Endothelial cell of umbilical vein (primary cell): ENCODE results near the gene SEL1L2. TPM values are rescaled to one million over a fixed set of nuclear protein-coding genes. Genes with fewer than 3 reads are reported as not detected.

Experiments
- BruUV-seq: library from RNA; stranded (reverse); fragments of 400-500 nt; replicated peaks from 2 replicates; lab custom pipeline; 2021; lab: Mats Ljungman, UMichigan
- CTCF ChIA-PET: fragments of 300-600, 350-600 bp; sonication (Branson Sonifier 250); formaldehyde crosslinking; loops from one replicate; lab custom pipeline; 2021; ENCODE audit warnings: antibody characterized with exemption, inconsistent platforms; lab: Charles Lee
- POLR2A ChIA-PET: fragments of 300-600, 350-600 bp; sonication (Branson Sonifier 250); formaldehyde crosslinking; loops from one replicate; lab custom pipeline; 2021; ENCODE audit warnings: antibody characterized with exemption, inconsistent platforms; lab: Charles Lee
- DNase-seq: peaks from one replicate; pipeline ENCODE4 v3.0.0-alpha.2; 2011; ENCODE audit warnings: low read depth, low spot score
- FAIRE-seq: peaks from 2 replicates; lab custom pipeline; 2011; peaks lifted over from hg19 to GRCh38; lab: Jason Lieb, UNC
- H2AFZ ChIP-seq: 2 replicates; pipeline ENCODE4 v1.6.0; 2012; ENCODE audit warnings: low read depth, low read length, control low read depth, inconsistent platforms
- H3K27ac ChIP-seq: 2 replicates; pipeline ENCODE4 v1.5.1; 2011; ENCODE audit warnings: low read depth, mild to moderate bottlenecking, control low read depth, low read length, moderate library complexity; ENCODE audit not compliant: insufficient read depth
- H3K27me3 ChIP-seq, 2 experiments: 2 replicates each; pipeline versions ENCODE4 v1.6.0 to v1.6.1; 2011; ENCODE audit warnings: low read length in 2 of 2, mixed read lengths in 1 of 2; ENCODE audit not compliant: control insufficient read depth in 2 of 2, insufficient read depth in 2 of 2
- H3K36me3 ChIP-seq, 2 experiments: 2 replicates in 1 of 2; 3 replicates in 1 of 2; pipeline ENCODE4 v1.5.1; 2011; ENCODE audit warnings: low read length in 2 of 2, mild to moderate bottlenecking in 1 of 2, moderate library complexity in 1 of 2; ENCODE audit not compliant: control insufficient read depth in 2 of 2, insufficient read depth in 2 of 2; ENCODE audit errors: extremely low read depth in 1 of 2
- H3K4me1 ChIP-seq: 3 replicates; pipeline ENCODE4 v1.5.1; 2011; ENCODE audit warnings: mild to moderate bottlenecking, low read length; ENCODE audit not compliant: control insufficient read depth, insufficient read depth; ENCODE audit errors: extremely low read depth
- H3K4me2 ChIP-seq: 2 replicates; pipeline ENCODE4 v1.6.1; 2011; ENCODE audit warnings: low read length, control low read depth, mixed read lengths; ENCODE audit not compliant: insufficient read depth
- H3K4me3 ChIP-seq, 3 experiments: fragments of 200-600 bp in 1 of 3; sonication (generic), shearing (Covaris generic) in 1 of 3; replicated peaks in 1 of 3; 2 replicates each; pipeline ENCODE4 v1.5.1; 2011 to 2016; ENCODE audit warnings: control low read depth in 3 of 3, low read length in 3 of 3, mild to moderate bottlenecking in 2 of 3, inconsistent platforms in 1 of 3, low read depth in 1 of 3, moderate library complexity in 1 of 3; ENCODE audit not compliant: insufficient read depth in 1 of 3
- H3K79me2 ChIP-seq: 2 replicates; pipeline ENCODE4 v1.6.0; 2012; ENCODE audit warnings: low read length, inconsistent platforms; ENCODE audit not compliant: control insufficient read depth, insufficient read depth
- H3K9ac ChIP-seq: replicated peaks from 2 replicates; pipeline ENCODE3; 2011; ENCODE audit warnings: low read length, control low read depth; ENCODE audit not compliant: insufficient read depth; ENCODE audit errors: extremely low read depth
- H3K9me1 ChIP-seq: replicated peaks from 3 replicates; pipeline ENCODE4 v1.6.0; 2011; ENCODE audit warnings: mild to moderate bottlenecking, low read length; ENCODE audit not compliant: control insufficient read depth, insufficient read depth; ENCODE audit errors: extremely low read depth
- H3K9me3 ChIP-seq: replicated peaks from 2 replicates; pipeline ENCODE4 v1.5.1; 2012; ENCODE audit warnings: low read length, inconsistent platforms; ENCODE audit not compliant: control insufficient read depth, insufficient read depth
- H4K20me1 ChIP-seq: replicated peaks from 2 replicates; pipeline ENCODE3; 2011; ENCODE audit warnings: mild to moderate bottlenecking, low read length; ENCODE audit not compliant: control insufficient read depth, insufficient read depth; ENCODE audit errors: extremely low read depth
- CTCF ChIP-seq, 2 donors: IDR thresholded peaks; 1 replicate in 1 of 2; 2 replicates in 1 of 2; pipeline ENCODE4 v1.5.1; 2011; ENCODE audit warnings: low read length in 2 of 2, mild to moderate bottlenecking in 2 of 2, moderate library complexity in 2 of 2, control low read depth in 1 of 2, inconsistent platforms in 1 of 2, low read depth in 1 of 2; ENCODE audit not compliant: insufficient read depth in 1 of 2; ENCODE audit errors: extremely low read depth in 1 of 2
- EZH2 ChIP-seq: IDR thresholded peaks from 2 replicates; pipeline ENCODE4 v1.6.1; 2012; ENCODE audit warnings: borderline replicate concordance, low read depth, mild to moderate bottlenecking, moderate library complexity, low read length, inconsistent platforms; ENCODE audit not compliant: severe bottlenecking
- GATA2 ChIP-seq: IDR thresholded peaks from 2 replicates; pipeline ENCODE4 v1.7.0; 2011; ENCODE audit warnings: low read depth, mild to moderate bottlenecking, moderate library complexity, mixed read lengths, low read length; ENCODE audit not compliant: insufficient read length, insufficient read depth
- MAX ChIP-seq: IDR thresholded peaks from 2 replicates; pipeline ENCODE4 v1.6.1; 2011; ENCODE audit not compliant: insufficient read depth, insufficient read length
- MYC ChIP-seq: IDR thresholded peaks from one replicate; pipeline ENCODE4 v1.6.1; 2011; ENCODE audit warnings: mild to moderate bottlenecking, low read depth, low read length
- POLR2A ChIP-seq: IDR thresholded peaks from 2 replicates; pipeline ENCODE4 v1.6.1; 2012; ENCODE audit warnings: low read depth, mild to moderate bottlenecking, control low read depth, low read length
- POLR2AphosphoS5 ChIP-seq: IDR thresholded peaks from 2 replicates; pipeline ENCODE4 v1.6.1; 2012; ENCODE audit warnings: low read depth, mild to moderate bottlenecking, control low read depth, low read length, moderate library complexity; ENCODE audit not compliant: insufficient read depth
- dilution Hi-C: fragments of 300-500 bp; cut with MboI; formaldehyde crosslinking; loops from one replicate; pipeline ENCODE4 v1.15.0; 2019; ENCODE audit warnings: low sequenced_read_pairs; ENCODE audit not compliant: extremely low pct_ligation_motif_present
- intact Hi-C: fragments of 100-400 bp; cut with micrococcal nuclease; formaldehyde crosslinking; loops from one replicate; pipeline ENCODE4 v1.10.0; 2022
- polyA plus RNA-seq, 4 experiments: library from polyadenylated mRNA; depleted of rRNA in 3 of 4; stranded (reverse) in 3 of 4; unstranded in 1 of 4; fragments of >200 nt; gene quantifications; 2 replicates each; pipeline versions ENCODE4 v1.2.1 to v1.2.3, GENCODE V29; 2011 to 2012; ENCODE audit warnings: missing spikeins in 1 of 4
- total RNA-seq: library from RNA; stranded (reverse); gene quantifications from 2 replicates; pipeline ENCODE4 v1.2.3, GENCODE V29; 2021

SEL1L2 gene
- total and polyA plus RNA-seq, 2 donors (not counting 3 experiments of a cell fraction or from before 2014, with no cell fraction given), result not detected

GRCh38 chr20:13910492-13910891 is 79.9 kb downstream of the SEL1L2 start:
- FAIRE-seq, result no peak
- CTCF ChIA-PET, result no interaction called here
- H3K27ac ChIP-seq, result no peak overlapping the region
- H3K27me3 ChIP-seq, result no peaks in the 10 kb centered on the region
- no peaks in the 10 kb centered on the region for H3K9me3 ChIP-seq
- POLR2A ChIA-PET, result no interaction called here
- intact Hi-C loops (no loop called here), dilution Hi-C loops (no loop called here)
- H4K20me1 ChIP-seq, result no peaks in the 10 kb centered on the region
- no peak overlapping the region for H3K9ac ChIP-seq
- H3K4me2 ChIP-seq, result no peak overlapping the region
- no TSS peak for BruUV-seq
- TF ChIP-seq MAX (no peak), GATA2 (no peak), EZH2 (no peak), MYC (no peak), CTCF (IDR thresholded peaks at IDR 0.05; ENCODE audit: extremely low read depth in 1 of 2, insufficient read depth in 1 of 2, low read depth in 1 of 2, low read length in 2 of 2) (no peak), POLR2AphosphoS5 (no peak), POLR2A (no peak)
- no peaks in the 10 kb centered on the region for H3K79me2 ChIP-seq
- H2AFZ ChIP-seq, result no peak overlapping the region
- no peaks in the 10 kb centered on the region for H3K4me1 ChIP-seq
- H3K9me1 ChIP-seq, result no peaks in the 10 kb centered on the region
- DNase-seq, result no peak
- H3K4me3 ChIP-seq, result no peak overlapping the region
- H3K36me3 ChIP-seq, result no peaks in the 10 kb centered on the region
